Trophoblast cell (in vitro differentiated cells and primary cell): ENCODE results near the gene CENPK. TPM values are rescaled to one million over a fixed set of nuclear protein-coding genes. Genes with fewer than 3 reads are reported as not detected.
"Not testable (repeated sequence)": the region's sequence is repeated elsewhere in the genome, so short reads cannot be mapped to it uniquely, and the experiment has no call there.

Source experiments
- DNase-seq, 2 donors: peaks; one replicate each; pipeline ENCODE4 v3.0.0-alpha.2; 2016
- H2AFZ ChIP-seq: 2 replicates; pipeline ENCODE4 v1.6.1; 2013; ENCODE audit warnings: low read length, moderate library complexity, mild to moderate bottlenecking; ENCODE audit not compliant: insufficient read depth, poor library complexity
- H2AK5ac ChIP-seq: 2 replicates; pipeline ENCODE4 v1.6.1; 2013; ENCODE audit warnings: mild to moderate bottlenecking, low read length
- H2BK120ac ChIP-seq: 2 replicates; pipeline ENCODE4 v1.6.1; 2013; ENCODE audit warnings: low read length, mild to moderate bottlenecking, moderate library complexity; ENCODE audit not compliant: insufficient read depth, poor library complexity
- H2BK12ac ChIP-seq: 2 replicates; pipeline ENCODE4 v1.6.1; 2013; ENCODE audit warnings: mild to moderate bottlenecking, low read length, moderate library complexity
- H2BK5ac ChIP-seq: 2 replicates; pipeline ENCODE4 v1.6.1; 2013; ENCODE audit warnings: low read length, low read depth, moderate library complexity, mild to moderate bottlenecking; ENCODE audit not compliant: poor library complexity
- H3K14ac ChIP-seq: 2 replicates; pipeline ENCODE4 v1.6.1; 2013; ENCODE audit warnings: mild to moderate bottlenecking, low read length
- H3K18ac ChIP-seq: 2 replicates; pipeline ENCODE4 v1.6.1; 2013; ENCODE audit warnings: mild to moderate bottlenecking, low read length
- H3K23ac ChIP-seq: 2 replicates; pipeline ENCODE4 v1.6.1; 2013; ENCODE audit warnings: low read length
- H3K27ac ChIP-seq: 2 replicates; pipeline ENCODE4 v1.5.1; 2013; ENCODE audit warnings: low read depth, mild to moderate bottlenecking, inconsistent platforms, low read length, moderate library complexity
- H3K27me3 ChIP-seq: 2 replicates; pipeline ENCODE4 v1.6.1; 2013; ENCODE audit warnings: inconsistent platforms, mild to moderate bottlenecking, low read length, moderate library complexity; ENCODE audit not compliant: insufficient read depth
- H3K36me3 ChIP-seq, 2 experiments: 1 replicate in 1 of 2; 2 replicates in 1 of 2; pipeline ENCODE4 v1.6.1; 2013; ENCODE audit warnings: low read length in 2 of 2, mild to moderate bottlenecking in 2 of 2, moderate library complexity in 1 of 2; ENCODE audit not compliant: insufficient read depth in 2 of 2, control insufficient read depth in 1 of 2
- H3K4ac ChIP-seq: 2 replicates; pipeline ENCODE4 v1.6.1; 2013; ENCODE audit warnings: low read depth, mild to moderate bottlenecking, low read length, moderate library complexity
- H3K4me1 ChIP-seq, 2 experiments: 1 replicate in 1 of 2; 2 replicates in 1 of 2; pipeline ENCODE4 v1.6.1; 2013; ENCODE audit warnings: low read length in 2 of 2, mild to moderate bottlenecking in 2 of 2, moderate library complexity in 1 of 2; ENCODE audit not compliant: insufficient read depth in 2 of 2, control insufficient read depth in 1 of 2
- H3K4me2 ChIP-seq: 2 replicates; pipeline ENCODE4 v1.6.1; 2013; ENCODE audit warnings: inconsistent platforms, mild to moderate bottlenecking, low read length, moderate library complexity
- H3K4me3 ChIP-seq: 2 replicates; pipeline ENCODE4 v1.5.1; 2013; ENCODE audit warnings: mild to moderate bottlenecking, low read depth, low read length, inconsistent platforms
- H3K79me1 ChIP-seq: one replicate; pipeline ENCODE4 v1.6.1; 2013; ENCODE audit warnings: low read length
- H3K79me2 ChIP-seq: 2 replicates; pipeline ENCODE4 v1.6.1; 2013; ENCODE audit warnings: low read length, mild to moderate bottlenecking; ENCODE audit not compliant: control insufficient read depth, insufficient read depth, poor library complexity
- H3K9ac ChIP-seq: 2 replicates; pipeline ENCODE4 v1.6.1; 2013; ENCODE audit warnings: mild to moderate bottlenecking, low read length
- H3K9me3 ChIP-seq: 2 replicates; pipeline ENCODE4 v1.6.1; 2013; ENCODE audit warnings: low read depth, mild to moderate bottlenecking, control low read depth, inconsistent platforms, low read length; ENCODE audit not compliant: insufficient read depth
- H4K12ac ChIP-seq: 2 replicates; pipeline ENCODE4 v1.6.1; 2013; ENCODE audit warnings: low read depth, mild to moderate bottlenecking, low read length, moderate library complexity
- H4K8ac ChIP-seq: 2 replicates; pipeline ENCODE4 v1.6.1; 2013; ENCODE audit warnings: low read depth, mild to moderate bottlenecking, low read length, moderate library complexity
- H4K91ac ChIP-seq: one replicate; pipeline ENCODE4 v1.6.1; 2013; ENCODE audit warnings: low read depth, mild to moderate bottlenecking, low read length, moderate library complexity
- WGBS: extraction: QIAGEN DNeasy Blood & Tissue Kit; methylation state at CpG from one replicate; pipeline ENCODE4 v1.1.7; 2013; ENCODE audit warnings: missing lambda C conversion rate; ENCODE audit not compliant: insufficient read length, insufficient coverage; ENCODE audit errors: extremely low coverage; 5-methylcytosine and 5-hydroxymethylcytosine counted together
- polyA plus RNA-seq: library from polyadenylated mRNA; stranded (reverse); fragments of 200-250 nt; gene quantifications from 2 replicates; pipeline ENCODE4 v1.2.3, GENCODE V29; 2013

Gene CENPK
- 27.5 and 30.6 TPM in 2 replicates for polyA plus RNA-seq

DNA sequence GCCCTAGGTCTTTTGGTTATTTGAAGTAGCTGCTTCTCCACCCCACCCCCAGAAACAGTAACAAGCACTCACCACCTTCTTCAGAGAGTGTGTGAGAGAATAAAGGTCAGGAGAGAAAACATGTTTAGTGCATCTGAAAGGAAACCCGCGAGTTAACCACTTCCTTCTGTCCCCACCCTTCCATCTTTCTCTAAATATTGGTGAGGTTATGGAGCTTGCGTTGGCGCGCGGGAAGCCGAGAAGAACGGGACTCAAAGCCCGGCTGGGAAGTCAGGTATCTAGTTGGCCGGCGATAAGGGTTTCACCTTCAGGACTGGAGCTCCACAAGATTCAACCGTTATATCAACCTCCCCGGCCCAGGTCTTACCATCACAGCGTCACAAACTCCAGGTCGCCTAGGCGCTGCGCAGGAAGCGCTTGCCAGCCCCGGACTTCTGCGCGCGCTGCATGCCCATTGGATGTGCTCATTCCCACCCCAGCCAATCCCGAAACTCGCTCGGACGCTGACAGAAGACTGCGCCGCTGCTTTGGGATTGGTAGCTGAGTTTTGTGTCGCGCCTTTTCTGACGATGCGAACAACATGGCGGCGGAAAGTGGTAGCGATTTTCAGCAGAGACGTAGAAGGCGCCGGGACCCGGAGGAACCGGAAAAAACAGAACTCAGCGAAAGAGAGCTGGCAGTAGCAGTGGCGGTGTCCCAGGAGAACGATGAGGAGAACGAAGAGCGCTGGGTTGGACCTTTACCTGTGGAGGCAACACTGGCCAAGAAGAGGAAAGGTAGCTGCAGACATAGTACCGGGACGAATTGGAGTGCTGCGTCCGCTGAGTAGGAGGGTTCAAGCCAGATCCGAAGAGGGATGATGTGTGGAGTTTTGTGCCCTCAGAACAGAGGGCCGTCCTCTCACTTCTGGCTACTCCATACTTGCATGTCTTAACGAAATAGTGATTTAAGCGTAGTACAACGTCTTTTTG, at the start of gene CENPK, which contains the start of gene PPWD1:
Gene CENPK, minus strand, starts transcription at position 438 of the 971 bp plus-strand sequence. CDS start 8,261 bp downstream, outside the sequence.
Gene PPWD1, plus strand, starts transcription at position 566 of the 971 bp plus-strand sequence. Its CDS starts 15 bp downstream, at position 581.
- H3K4me1 ChIP-seq, result no peaks in the 10 kb centered on the region
- H3K27me3 ChIP-seq, result no peaks in the 10 kb centered on the region
- no peak within 1 kb of the TSS for H2BK12ac ChIP-seq
- peak within 1 kb of the TSS; percentile 94 for H4K8ac ChIP-seq
- peak within 1 kb of the TSS; percentile 44 for H2BK5ac ChIP-seq
- no CpG with 5 or more reads among the region's 54 CpGs for WGBS
- peak within 1 kb of the TSS; percentile 81 for H3K14ac ChIP-seq
- H3K4me3 ChIP-seq, result peak within 1 kb of the TSS; percentile 93
- H2AK5ac ChIP-seq, result no peak within 1 kb of the TSS
- peak within 1 kb of the TSS; percentile 86 for H3K9ac ChIP-seq
- H4K91ac ChIP-seq, result peak within 1 kb of the TSS; percentile 53
- peaks cover 3% of the 10 kb centered on the region for H3K79me2 ChIP-seq
- peak within 1 kb of the TSS; percentile 28 for H2BK120ac ChIP-seq
- peak within 1 kb of the TSS; percentile 92 for H4K12ac ChIP-seq
- peak within 1 kb of the TSS; percentile 85 for H3K18ac ChIP-seq
- H3K79me1 ChIP-seq, result peaks cover 3% of the 10 kb centered on the region
- H3K4me2 ChIP-seq, result peak within 1 kb of the TSS; percentile 94
- peak within 1 kb of the TSS; percentile 75 for H3K4ac ChIP-seq
- H3K9me3 ChIP-seq, result no peaks in the 10 kb centered on the region
- peak; percentile 96 to 97 for DNase-seq
- H3K23ac ChIP-seq, result no peak within 1 kb of the TSS
- peak within 1 kb of the TSS; percentile 65 for H2AFZ ChIP-seq
- H3K36me3 ChIP-seq, result peaks cover 0 to 2% of the 10 kb centered on the region in 2 experiments
- H3K27ac ChIP-seq, result peak within 1 kb of the TSS; percentile 82

DNA sequence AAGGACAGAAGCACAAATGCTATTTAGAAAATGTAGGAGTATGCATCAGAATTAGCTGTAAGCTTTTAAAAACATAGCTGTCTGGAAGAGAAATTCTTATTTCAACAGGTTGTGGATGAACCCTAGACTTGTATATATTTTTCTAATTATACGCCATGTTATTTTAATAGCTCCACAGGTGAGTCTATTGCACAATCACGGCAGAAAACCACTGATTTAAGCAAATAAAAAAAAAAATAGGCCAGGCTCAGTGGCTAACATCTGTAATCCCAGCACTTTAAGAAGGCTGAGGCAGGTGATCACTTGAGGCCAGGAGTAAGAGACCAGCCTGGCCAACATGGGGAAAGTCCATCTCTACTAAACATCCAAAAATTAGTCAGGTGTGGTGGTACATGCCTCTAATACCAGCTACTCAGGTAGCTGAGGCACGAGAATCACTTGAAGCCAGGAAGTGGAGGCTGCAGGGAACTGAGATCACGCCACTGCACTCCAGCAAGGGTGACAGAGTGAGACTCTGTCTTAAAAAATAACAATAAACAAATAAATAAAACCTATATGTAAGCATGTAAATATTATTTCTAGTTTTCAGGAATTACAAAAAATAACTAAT, 49.4 kb upstream of the CENPK start:
- Histone ChIP-seq H3K79me2 (no peaks in the 10 kb centered on the region), H2BK12ac (no peak overlapping the region), H3K79me1 (no peaks in the 10 kb centered on the region), H3K4ac (no peak overlapping the region), H3K4me3 (no peak overlapping the region), H3K14ac (no peak overlapping the region), H3K27ac (no peak overlapping the region), H3K9ac (no peak overlapping the region), H3K4me1 (no peaks in the 10 kb centered on the region), H2BK5ac (no peak overlapping the region), H3K23ac (no peak overlapping the region), H3K9me3 (no peaks in the 10 kb centered on the region), H3K36me3 (peaks cover 8 to 12% of the 10 kb centered on the region in 2 experiments), H4K12ac (no peak overlapping the region), H2AFZ (no peak overlapping the region), H2AK5ac (no peak overlapping the region), H3K4me2 (no peak overlapping the region), H4K8ac (no peak overlapping the region), H2BK120ac (no peak overlapping the region), H4K91ac (no peak overlapping the region), H3K18ac (no peak overlapping the region), H3K27me3 (no peaks in the 10 kb centered on the region)
- WGBS, result no CpG with 5 or more reads among the region's 4 CpGs
- DNase-seq, result no peak

DNA sequence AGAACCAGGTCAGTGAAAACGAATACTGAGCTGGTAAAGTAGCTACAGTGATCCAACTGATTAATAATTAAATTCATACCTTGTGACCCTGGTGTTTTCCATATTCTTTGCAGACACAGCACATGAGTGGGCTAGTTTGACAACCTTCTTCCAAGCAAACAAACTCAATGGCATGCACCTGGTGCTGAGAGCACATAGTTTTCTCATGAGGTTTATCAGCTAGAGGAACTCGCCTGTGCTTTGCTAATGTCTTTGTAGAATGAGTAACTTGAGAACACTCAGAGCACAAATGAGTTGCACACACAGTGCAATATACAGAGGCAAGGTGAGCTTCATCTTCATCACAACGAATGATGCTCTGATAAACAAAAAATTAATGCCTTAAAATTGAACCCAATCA, 48.6 kb upstream of the CENPK start:
- no peak overlapping the region for H4K91ac ChIP-seq
- H3K4me1 ChIP-seq, result no peaks in the 10 kb centered on the region
- no peak overlapping the region for H4K8ac ChIP-seq
- WGBS, result no CpG with 5 or more reads among the region's 3 CpGs
- H2BK120ac ChIP-seq, result no peak overlapping the region
- H2BK12ac ChIP-seq, result no peak overlapping the region
- no peak overlapping the region for H3K4ac ChIP-seq
- no peak overlapping the region for H2AFZ ChIP-seq
- no peaks in the 10 kb centered on the region for H3K79me2 ChIP-seq
- H3K27me3 ChIP-seq, result no peaks in the 10 kb centered on the region
- no peak overlapping the region for H3K4me3 ChIP-seq
- peak; percentile 73 to 81 for DNase-seq
- no peak overlapping the region for H3K18ac ChIP-seq
- H3K4me2 ChIP-seq, result no peak overlapping the region
- H3K14ac ChIP-seq, result no peak overlapping the region
- no peak overlapping the region for H2BK5ac ChIP-seq
- H2AK5ac ChIP-seq, result no peak overlapping the region
- H3K9me3 ChIP-seq, result no peaks in the 10 kb centered on the region
- H3K27ac ChIP-seq, result no peak overlapping the region
- no peak overlapping the region for H4K12ac ChIP-seq
- H3K36me3 ChIP-seq, result peaks cover 8 to 11% of the 10 kb centered on the region in 2 experiments
- no peak overlapping the region for H3K9ac ChIP-seq
- H3K23ac ChIP-seq, result no peak overlapping the region
- H3K79me1 ChIP-seq, result no peaks in the 10 kb centered on the region

DNA sequence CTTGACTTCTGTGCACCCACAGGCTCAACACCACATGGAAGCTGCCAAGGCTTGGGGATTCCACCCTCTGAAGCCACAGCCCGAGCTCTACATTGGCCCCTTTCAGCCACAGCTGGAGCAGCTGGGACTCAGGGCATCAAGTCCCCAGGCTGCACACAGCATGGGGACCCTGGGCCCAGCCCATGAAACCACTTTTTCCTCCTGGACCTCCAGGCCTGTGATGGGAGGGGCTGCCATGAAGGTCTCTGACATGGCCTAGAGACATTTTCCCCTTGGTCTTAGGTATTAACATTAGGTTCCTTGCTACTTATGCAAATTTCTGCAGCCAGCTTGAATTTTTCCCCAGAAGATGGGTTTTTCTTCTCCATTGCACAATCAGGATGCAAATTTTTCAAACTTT, 38.8 kb upstream of the CENPK start:
- not testable (repeated sequence) for H3K4ac ChIP-seq, H3K14ac ChIP-seq, H3K79me2 ChIP-seq, H3K79me1 ChIP-seq, H2BK120ac ChIP-seq, H4K91ac ChIP-seq, DNase-seq, H3K4me1 ChIP-seq, H3K9me3 ChIP-seq, H2BK12ac ChIP-seq, H2AFZ ChIP-seq, H3K4me3 ChIP-seq, H3K9ac ChIP-seq, H2BK5ac ChIP-seq, H3K4me2 ChIP-seq, H2AK5ac ChIP-seq, H4K8ac ChIP-seq, H3K27ac ChIP-seq, H3K23ac ChIP-seq, H3K18ac ChIP-seq, H3K27me3 ChIP-seq, H4K12ac ChIP-seq
- H3K36me3 ChIP-seq, result peaks cover 9 to 14% of the 10 kb centered on the region in 2 experiments
- no CpG with 5 or more reads among the region's 1 CpG for WGBS
